ENCODE measurements around the gene MLLT6.

DNA sequence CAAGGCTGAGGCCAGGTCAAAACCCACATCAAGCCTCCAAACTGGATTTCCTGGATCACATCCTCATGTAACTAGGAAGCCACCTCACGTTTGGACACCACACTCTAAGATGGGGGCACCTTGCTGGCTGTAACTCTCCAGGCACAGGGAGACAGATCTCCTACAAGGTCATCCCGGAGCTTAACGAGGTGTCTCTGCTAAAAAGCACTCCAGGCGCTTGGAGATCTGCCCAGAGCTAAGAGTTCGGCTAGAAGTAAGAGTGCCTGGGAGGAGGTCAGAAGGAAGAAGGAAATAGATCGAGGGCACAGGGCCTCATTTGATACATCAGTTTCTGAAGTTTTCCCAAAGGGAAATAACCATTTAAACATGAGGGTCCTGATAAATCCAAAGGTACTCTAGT is 63.3 kb downstream of the MLLT6 start:
- TF ChIP-seq MTA2 (IDR thresholded peaks at IDR 0.05; ENCODE audit: low read depth) (no peak), CTCF (IDR thresholded peaks at IDR 0.05 in 2 of 3, conservative IDR thresholded peaks at IDR 0.05 in 1 of 3; ENCODE audit: control insufficient read depth in 2 of 3, extremely low read depth in 1 of 3, insufficient read depth in 1 of 3, low read depth in 3 of 3, low read length in 3 of 3) (no peak), RAD21 (IDR thresholded peaks at IDR 0.05; ENCODE audit: insufficient read depth, low read depth, low read length) (no peak)
